Mammary epithelial cell (primary cell): ENCODE data around the gene KLF11.

ENCODE experiments used
- EZH2 ChIP-seq: IDR thresholded peaks from 2 replicates; pipeline ENCODE4 v1.6.1; 2012; ENCODE audit warnings: low read length, inconsistent platforms, borderline replicate concordance
- TF ChIP-seq, protein P1 (sequence below), 2 donors: IDR thresholded peaks in 1 of 2; conservative IDR thresholded peaks in 1 of 2; 2 replicates each; pipeline ENCODE4 v1.5.1; 2011 to 2012; ENCODE audit warnings: inconsistent platforms in 2 of 2, low read length in 2 of 2, mild to moderate bottlenecking in 2 of 2, control low read depth in 1 of 2, low read depth in 1 of 2; ENCODE audit not compliant: insufficient read depth in 1 of 2; ENCODE audit errors: extremely low read depth in 1 of 2

DNA sequence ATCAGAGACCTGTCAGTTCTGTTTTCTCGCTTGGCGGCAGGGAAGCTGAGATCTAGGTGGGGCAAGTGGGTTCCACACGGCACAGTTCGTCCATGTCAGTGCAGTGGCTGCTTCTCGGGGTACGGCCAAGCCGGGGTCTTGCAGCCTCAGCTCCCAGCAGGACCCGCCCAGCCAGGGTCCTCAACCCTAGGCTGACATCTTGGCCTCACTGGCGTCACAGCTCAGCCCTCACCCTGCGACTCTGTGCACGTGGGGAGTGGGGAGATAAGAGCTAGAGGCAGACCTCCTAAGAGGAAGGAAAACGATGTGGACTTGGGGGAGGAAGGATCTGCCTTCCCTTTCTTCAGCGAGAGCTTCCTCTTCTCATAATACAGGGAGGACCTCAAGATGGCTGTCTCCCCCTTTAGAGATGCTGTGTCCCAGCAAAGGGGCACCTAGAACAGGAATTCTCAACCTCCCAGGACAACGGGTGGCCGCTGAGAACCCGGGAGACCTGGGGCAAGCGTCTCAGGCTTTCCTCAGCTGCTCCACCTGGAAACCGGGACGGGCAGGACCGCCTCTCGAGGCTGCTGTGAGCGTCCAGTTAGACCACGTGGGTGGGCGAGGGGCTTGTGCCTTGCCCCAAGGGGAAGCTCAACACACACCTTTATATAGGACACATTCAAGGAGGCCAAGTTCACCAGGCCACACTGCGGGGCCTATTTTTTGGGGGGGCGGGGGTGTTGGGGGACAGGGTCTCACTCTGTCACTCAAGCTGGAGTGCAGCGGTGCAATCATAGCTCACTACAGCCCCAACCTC, 23.5 kb upstream of the KLF11 start:
- TF ChIP-seq, protein P1, sequence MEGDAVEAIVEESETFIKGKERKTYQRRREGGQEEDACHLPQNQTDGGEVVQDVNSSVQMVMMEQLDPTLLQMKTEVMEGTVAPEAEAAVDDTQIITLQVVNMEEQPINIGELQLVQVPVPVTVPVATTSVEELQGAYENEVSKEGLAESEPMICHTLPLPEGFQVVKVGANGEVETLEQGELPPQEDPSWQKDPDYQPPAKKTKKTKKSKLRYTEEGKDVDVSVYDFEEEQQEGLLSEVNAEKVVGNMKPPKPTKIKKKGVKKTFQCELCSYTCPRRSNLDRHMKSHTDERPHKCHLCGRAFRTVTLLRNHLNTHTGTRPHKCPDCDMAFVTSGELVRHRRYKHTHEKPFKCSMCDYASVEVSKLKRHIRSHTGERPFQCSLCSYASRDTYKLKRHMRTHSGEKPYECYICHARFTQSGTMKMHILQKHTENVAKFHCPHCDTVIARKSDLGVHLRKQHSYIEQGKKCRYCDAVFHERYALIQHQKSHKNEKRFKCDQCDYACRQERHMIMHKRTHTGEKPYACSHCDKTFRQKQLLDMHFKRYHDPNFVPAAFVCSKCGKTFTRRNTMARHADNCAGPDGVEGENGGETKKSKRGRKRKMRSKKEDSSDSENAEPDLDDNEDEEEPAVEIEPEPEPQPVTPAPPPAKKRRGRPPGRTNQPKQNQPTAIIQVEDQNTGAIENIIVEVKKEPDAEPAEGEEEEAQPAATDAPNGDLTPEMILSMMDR (conservative IDR thresholded peaks at IDR 0.05 in 1 of 2, IDR thresholded peaks at IDR 0.05 in 1 of 2; ENCODE audit: extremely low read depth in 1 of 2, insufficient read depth in 1 of 2, low read depth in 1 of 2, low read length in 2 of 2) = no peak
- TF ChIP-seq EZH2 = no peak
